ENCODE data around the gene KCTD10. TPM values are rescaled to one million over a fixed set of nuclear protein-coding genes. Genes with fewer than 3 reads are reported as not detected.

KCTD10 gene
- total and polyA plus RNA-seq, 7 donors, result 53.5 to 123 (median 82.8) TPM

GRCh38 chr12:109523071-109523470 is 46.0 kb upstream of the KCTD10 start:
- peaks cover 28 to 95% (median 57%) of the 10 kb centered on the region in 4 donors for H3K36me3 ChIP-seq

DNA sequence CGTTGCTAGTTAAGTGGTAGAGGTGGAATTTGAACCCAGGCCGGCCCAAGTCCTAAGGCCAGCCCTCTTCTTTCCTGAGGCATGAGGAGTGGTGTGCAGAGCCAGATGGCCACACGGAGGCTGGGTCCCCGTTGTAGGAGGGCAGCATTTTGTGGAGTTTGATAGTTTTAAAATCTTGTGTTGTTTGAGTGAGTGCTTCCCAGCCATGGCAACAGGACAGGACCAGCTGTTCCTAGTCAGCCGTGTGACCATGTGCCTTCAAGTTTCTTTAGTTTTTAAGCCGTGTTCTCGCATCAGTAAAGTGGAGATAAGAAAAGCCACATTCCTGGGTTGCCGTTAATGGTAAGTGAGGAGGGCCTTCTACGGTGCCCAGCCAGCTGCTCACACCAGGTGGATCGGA is 44.7 kb upstream of the KCTD10 start:
- 82 to 85% methylated on average over 10 of the region's 10 CpGs for WGBS, 2 donors
- TF ChIP-seq POLR2AphosphoS5 (IDR thresholded peaks at IDR 0.05), result no peak
- no peak for TF ChIP-seq CTCF (IDR thresholded peaks at IDR 0.05)
- no peak for TF ChIP-seq EP300 (IDR thresholded peaks at IDR 0.05)
- no peak for TF ChIP-seq POLR2A (IDR thresholded peaks at IDR 0.05)
- no peaks in the 10 kb centered on the region for H3K9me3 ChIP-seq
- H3K4me1 ChIP-seq, result peaks cover 0 to 4% (median 0%) of the 10 kb centered on the region in 4 donors
- intact Hi-C loops (cut with DNase I), result no loop called here
- no peak overlapping the region for H3K27ac ChIP-seq
- H3K4me3 ChIP-seq, result no peak overlapping the region
- H3K27me3 ChIP-seq, result no peaks in the 10 kb centered on the region
- H3K36me3 ChIP-seq, result peaks cover 34 to 95% (median 55%) of the 10 kb centered on the region in 4 donors
- peak; percentile 39 for DNase-seq

More at GRCh38 chr12:109523071-109523470, 46.0 kb upstream of the KCTD10 start:
- TF ChIP-seq POLR2A (IDR thresholded peaks at IDR 0.05) (no peak), CTCF (IDR thresholded peaks at IDR 0.05) (no peak), EP300 (IDR thresholded peaks at IDR 0.05) (no peak), POLR2AphosphoS5 (IDR thresholded peaks at IDR 0.05) (no peak)
- H3K4me1 ChIP-seq, result peaks cover 0 to 4% (median 0%) of the 10 kb centered on the region in 4 donors
- no peak for DNase-seq
- no peak overlapping the region for H3K4me3 ChIP-seq
- 83 to 88% methylated on average over 10 of the region's 10 CpGs for WGBS, 2 donors
- no peaks in the 10 kb centered on the region for H3K9me3 ChIP-seq
- intact Hi-C loops (cut with DNase I), result no loop called here
- H3K27ac ChIP-seq, result no peak overlapping the region
- H3K27me3 ChIP-seq, result no peaks in the 10 kb centered on the region

- 77 to 94% methylated on average over 6 of the region's 6 CpGs for WGBS, 2 donors
- no peak for TF ChIP-seq POLR2A (IDR thresholded peaks at IDR 0.05)
- TF ChIP-seq EP300 (IDR thresholded peaks at IDR 0.05), result no peak
- TF ChIP-seq POLR2AphosphoS5 (IDR thresholded peaks at IDR 0.05), result no peak
- TF ChIP-seq CTCF (IDR thresholded peaks at IDR 0.05), result no peak
- Histone ChIP-seq H3K27me3 (no peaks in the 10 kb centered on the region), H3K4me1 (peaks cover 0 to 4% (median 0%) of the 10 kb centered on the region in 4 donors), H3K36me3 (peaks cover 35 to 90% (median 55%) of the 10 kb centered on the region in 4 donors), H3K27ac (peak overlapping the region in 2 of 4 donors; percentile 36 to 51), H3K4me3 (no peak overlapping the region), H3K9me3 (no peaks in the 10 kb centered on the region)
- intact Hi-C loops (cut with DNase I), result loop anchor here (2.0 kb wide), 1 partner anchor 255 kb away; no protein-coding TSS in a partner anchor
- DNase-seq, result peak; percentile 25
Measured at GRCh38 chr12:109519787-109520186, 42.7 kb upstream of the KCTD10 start.

DNA sequence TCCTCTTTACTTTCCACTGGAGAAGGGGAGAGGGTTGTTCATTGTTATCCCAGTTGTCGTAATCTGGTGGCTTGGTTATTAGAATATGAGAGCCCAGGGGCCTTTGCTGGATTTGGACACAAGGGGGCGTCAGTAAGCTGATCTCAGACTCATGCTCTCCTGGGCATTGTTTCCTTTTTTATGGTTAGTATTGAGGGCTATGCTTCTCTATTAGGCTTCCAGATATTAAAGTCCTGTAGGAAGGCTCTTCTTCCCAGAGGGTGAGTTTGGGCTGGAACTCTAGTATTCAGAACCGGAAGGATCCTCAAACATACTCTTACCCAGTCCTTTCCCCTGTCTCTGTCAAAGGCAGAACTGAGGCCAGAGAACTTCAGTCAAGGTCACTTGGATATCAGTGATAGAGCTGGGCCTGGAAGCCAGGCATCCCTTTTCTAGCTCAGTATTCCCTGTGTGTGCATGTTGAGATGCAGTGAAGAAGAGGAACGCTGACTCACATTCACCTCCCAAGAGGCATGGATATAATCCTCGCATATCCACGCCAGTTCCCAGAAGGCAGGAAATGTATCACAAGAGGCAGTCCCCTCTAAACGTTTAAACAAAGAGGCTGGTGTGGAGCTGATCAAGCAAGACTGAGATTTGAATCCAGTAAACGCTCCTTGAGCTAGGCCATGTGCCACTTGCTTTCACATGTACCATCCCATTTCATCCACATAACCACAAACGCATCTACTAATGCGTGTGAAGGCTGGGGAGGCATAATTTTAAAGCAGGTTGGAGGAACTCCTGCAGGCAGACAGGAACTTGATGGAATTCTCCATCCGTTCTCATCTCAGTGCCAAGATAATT is 41.9 kb upstream of the KCTD10 start:
- 64 to 66% methylated on average over 11 of the region's 11 CpGs for WGBS, 2 donors
- H3K27ac ChIP-seq, result peak overlapping the region in 3 of 4 donors; percentile 36 to 51 (median 38)
- no peak overlapping the region for H3K4me3 ChIP-seq
- intact Hi-C loops (cut with DNase I), result loop anchor here (2.0 kb wide), 1 partner anchor 256 kb away; no protein-coding TSS in a partner anchor
- DNase-seq, result peak; percentile 64
- H3K36me3 ChIP-seq, result peaks cover 27 to 90% (median 55%) of the 10 kb centered on the region in 4 donors
- H3K4me1 ChIP-seq, result peaks cover 0 to 4% (median 0%) of the 10 kb centered on the region in 4 donors
- H3K9me3 ChIP-seq, result no peaks in the 10 kb centered on the region
- TF ChIP-seq POLR2A (IDR thresholded peaks at IDR 0.05), result no peak
- TF ChIP-seq POLR2AphosphoS5 (IDR thresholded peaks at IDR 0.05), result peak in 1 of 4 donors; percentile 13
- TF ChIP-seq EP300 (IDR thresholded peaks at IDR 0.05), result no peak
- TF ChIP-seq CTCF (IDR thresholded peaks at IDR 0.05), result peak; percentile 34 to 80 (median 58)
- H3K27me3 ChIP-seq, result no peaks in the 10 kb centered on the region
